Lower leg skin (tissue), 3 donors: Measurements from ENCODE around the gene PDLIM4.

Experiments used
- CTCF ChIP-seq, 3 donors: fragments of 450-650 bp; IDR thresholded peaks; one replicate each; pipeline ENCODE4 v1.5.1; 2016; ENCODE audit warnings: antibody characterized with exemption in 3 of 3, mild to moderate bottlenecking in 3 of 3, moderate library complexity in 2 of 3
- POLR2A ChIP-seq, 2 donors: fragments of 450-650 bp; IDR thresholded peaks; one replicate each; pipeline ENCODE4 v1.6.1; 2016 to 2017; ENCODE audit warnings: antibody characterized with exemption in 2 of 2, mild to moderate bottlenecking in 1 of 2, moderate library complexity in 1 of 2

- TF ChIP-seq CTCF (IDR thresholded peaks at IDR 0.05) (no peak), POLR2A (IDR thresholded peaks at IDR 0.05) (no peak)
Measured at GRCh38 chr5:132213666-132214065, 43.8 kb upstream of the PDLIM4 start.
